ENCODE measurements around the gene NME9. TPM values are rescaled to one million over a fixed set of nuclear protein-coding genes. Genes with fewer than 3 reads are reported as not detected.

The NME9 gene
- total RNA-seq, 1 experiment from 2014 or later: not detected

- no peak for TF ChIP-seq CTCF (conservative IDR thresholded peaks at IDR 0.05)
- no peak overlapping the region for H2BK120ac ChIP-seq (ENCODE audit: low read depth, low read length, poor library complexity, severe bottlenecking)
- no peak overlapping the region for H2BK20ac ChIP-seq (ENCODE audit: low read depth, low read length, poor library complexity, severe bottlenecking)
- no peak overlapping the region for H3K9ac ChIP-seq (ENCODE audit: extremely low read depth, insufficient read length, low read length)
- H4K8ac ChIP-seq (replicated peaks; ENCODE audit: insufficient read length, low read depth, low read length): no peak overlapping the region
- no peaks in the 10 kb centered on the region for H3K79me1 ChIP-seq (ENCODE audit: insufficient read depth, low read depth, low read length, poor library complexity, severe bottlenecking)
- H4K91ac ChIP-seq (ENCODE audit: insufficient read length, low read depth, low read length): no peak overlapping the region
- H3T11ph ChIP-seq (ENCODE audit: low read length): no peak overlapping the region
- 0 out of 7 replicates have a peak, but pooled peaks cover 0 to 3% (median 0%) of the 10 kb centered on the region in 3 experiments for H3K36me3 Mint-ChIP-seq (ENCODE audit: insufficient read depth in 1 of 3, low read depth in 3 of 3)
- H3K4ac ChIP-seq (ENCODE audit: low read depth, low read length): no peak overlapping the region
- H3K18ac ChIP-seq (ENCODE audit: insufficient read length, low read depth, low read length): no peak overlapping the region
- no peak overlapping the region for H3K56ac ChIP-seq (ENCODE audit: insufficient read length, low read depth, low read length)
- no peaks in the 10 kb centered on the region for H3K9me3 ChIP-seq (ENCODE audit: control insufficient read depth, low read depth, low read length)
- H3K9me3 Mint-ChIP-seq: peaks cover 0 to 3% of the 10 kb centered on the region in 2 experiments; a peak in 1 of 5 replicates
- no peak overlapping the region for H2AK5ac ChIP-seq (ENCODE audit: insufficient read length, low read length)
- peaks cover 9 to 31% of the 10 kb centered on the region in 2 experiments for H3K4me1 Mint-ChIP-seq
- H3K27me3 ChIP-seq (ENCODE audit: insufficient read depth, low read length): no peaks in the 10 kb centered on the region
- H3K23ac ChIP-seq (ENCODE audit: insufficient read length, low read depth, low read length): no peak overlapping the region
- H4K5ac ChIP-seq (ENCODE audit: insufficient read length, low read depth, low read length): no peak overlapping the region
- H3K27ac Mint-ChIP-seq: no peak overlapping the region; a peak in 2 of 7 replicates
- H4K20me1 ChIP-seq (ENCODE audit: control insufficient read depth, insufficient read depth, insufficient read length): no peaks in the 10 kb centered on the region
- H2BK12ac ChIP-seq (ENCODE audit: insufficient read length, low read depth, low read length): no peak overlapping the region
- no peaks in the 10 kb centered on the region for H3K27me3 Mint-ChIP-seq (ENCODE audit: low read depth)
- H3K27ac ChIP-seq (ENCODE audit: insufficient read length, low read depth, low read length): no peak overlapping the region
- no peak overlapping the region for H3K14ac ChIP-seq (ENCODE audit: insufficient read depth, low read length)
- no peak overlapping the region for H3K4me3 Mint-ChIP-seq
- no peaks in the 10 kb centered on the region for H3K23me2 ChIP-seq (ENCODE audit: insufficient read length, low read depth, low read length, poor library complexity, severe bottlenecking)
- no peaks in the 10 kb centered on the region for H3K4me1 ChIP-seq (ENCODE audit: insufficient read depth, low read length)
- H3K79me2 ChIP-seq (ENCODE audit: insufficient read depth, low read length): no peaks in the 10 kb centered on the region
- H3K4me2 ChIP-seq (ENCODE audit: insufficient read depth, insufficient read length, low read length): no peak overlapping the region
- H2BK5ac ChIP-seq (ENCODE audit: insufficient read length, low read length): no peak overlapping the region
- no peak overlapping the region for H2BK15ac ChIP-seq (ENCODE audit: low read depth, low read length)
- no peak for DNase-seq
- no CpG with 5 or more reads among the region's 8 CpGs for WGBS (ENCODE audit: extremely low coverage, insufficient read length, low lambda C conversion rate)
- no peak overlapping the region for H2AFZ ChIP-seq (ENCODE audit: low read length)
These were observed 36.5 kb upstream of the NME9 start for GRCh38 chr3:138366006-138366759.
